Stimulated activated CD8-positive, alpha-beta memory T cell treated with anti-CD3 and anti-CD28 coated beads, Interleukin-4, amount 100 ng/mL, for 1 hour (primary cell): ENCODE results near the gene NEDD8.

Source experiments
- DNase-seq, 2 donors: peaks; one replicate each; pipeline ENCODE4 v3.0.0-alpha.2; 2020; ENCODE audit warnings: low read depth in 2 of 2, low spot score in 1 of 2

The NEDD8 gene

GRCh38 chr14:24179961-24180796 is 52.0 kb downstream of the NEDD8 start:
- no peak for DNase-seq

- no peak for DNase-seq
These were observed 52.7 kb downstream of the NEDD8 start for GRCh38 chr14:24179294-24179960.

- DNase-seq, result no peak
These were observed 53.6 kb downstream of the NEDD8 start for GRCh38 chr14:24178399-24179178.

GRCh38 chr14:24177891-24178290 is 54.3 kb downstream of the NEDD8 start:
- no peak for DNase-seq

GRCh38 chr14:24177041-24177825 is 54.9 kb downstream of the NEDD8 start:
- DNase-seq, result no peak

GRCh38 chr14:24176599-24176998 is 55.6 kb downstream of the NEDD8 start:
- no peak for DNase-seq

GRCh38 chr14:24172871-24173281 is 59.3 kb downstream of the NEDD8 start:
- DNase-seq, result no peak

- DNase-seq, result no peak
These were observed 59.8 kb downstream of the NEDD8 start for GRCh38 chr14:24172261-24172860.

GRCh38 chr14:24171422-24172260 is 60.5 kb downstream of the NEDD8 start, which contains the start of gene REC8:
Gene REC8, plus strand, starts transcription at chr14:24172080. Its CDS starts 473 bp downstream, at chr14:24172553.
- DNase-seq, result peak; percentile 42 to 59

GRCh38 chr14:24167469-24168114 is 64.6 kb downstream of the NEDD8 start:
- DNase-seq, result no peak
